ENCODE data around the gene SPIRE2. TPM values are rescaled to one million over a fixed set of nuclear protein-coding genes. Genes with fewer than 3 reads are reported as not detected.

Gene SPIRE2
- total RNA-seq, 3 donors from 2014 or later (not counting 1 experiment from before 2014, with no cell fraction given), result 4.5 to 8.7 (median 6.5) TPM

DNA sequence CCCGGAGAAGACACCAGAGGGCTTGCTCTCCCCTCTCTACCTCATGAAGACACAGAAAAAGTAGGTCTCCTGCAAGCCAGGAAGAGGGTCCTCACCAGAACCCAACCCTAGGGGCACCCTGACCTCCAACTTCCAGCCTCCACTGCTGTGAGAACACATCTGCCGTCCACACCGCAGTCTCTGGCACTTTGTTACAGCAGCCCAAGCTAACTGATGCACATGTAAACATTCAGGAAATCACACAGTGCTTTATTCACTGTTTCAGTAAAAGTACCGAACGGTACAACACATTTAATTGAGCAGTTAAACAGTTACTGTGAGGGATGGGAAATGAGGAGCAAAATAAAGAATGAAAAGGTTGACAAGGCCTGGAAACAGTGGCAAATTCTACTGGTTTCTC is 30.1 kb upstream of the SPIRE2 start:
- TF ChIP-seq, protein P1, sequence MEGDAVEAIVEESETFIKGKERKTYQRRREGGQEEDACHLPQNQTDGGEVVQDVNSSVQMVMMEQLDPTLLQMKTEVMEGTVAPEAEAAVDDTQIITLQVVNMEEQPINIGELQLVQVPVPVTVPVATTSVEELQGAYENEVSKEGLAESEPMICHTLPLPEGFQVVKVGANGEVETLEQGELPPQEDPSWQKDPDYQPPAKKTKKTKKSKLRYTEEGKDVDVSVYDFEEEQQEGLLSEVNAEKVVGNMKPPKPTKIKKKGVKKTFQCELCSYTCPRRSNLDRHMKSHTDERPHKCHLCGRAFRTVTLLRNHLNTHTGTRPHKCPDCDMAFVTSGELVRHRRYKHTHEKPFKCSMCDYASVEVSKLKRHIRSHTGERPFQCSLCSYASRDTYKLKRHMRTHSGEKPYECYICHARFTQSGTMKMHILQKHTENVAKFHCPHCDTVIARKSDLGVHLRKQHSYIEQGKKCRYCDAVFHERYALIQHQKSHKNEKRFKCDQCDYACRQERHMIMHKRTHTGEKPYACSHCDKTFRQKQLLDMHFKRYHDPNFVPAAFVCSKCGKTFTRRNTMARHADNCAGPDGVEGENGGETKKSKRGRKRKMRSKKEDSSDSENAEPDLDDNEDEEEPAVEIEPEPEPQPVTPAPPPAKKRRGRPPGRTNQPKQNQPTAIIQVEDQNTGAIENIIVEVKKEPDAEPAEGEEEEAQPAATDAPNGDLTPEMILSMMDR (IDR thresholded peaks at IDR 0.05), result no peak
- Histone ChIP-seq H3K9me3 (ENCODE audit: control insufficient read depth, insufficient read depth, low read length) (no peaks in the 10 kb centered on the region), H3K27ac (ENCODE audit: low read length) (no peak overlapping the region), H3K4me1 (ENCODE audit: control insufficient read depth, insufficient read depth, low read length) (peaks cover under 1% of the 10 kb centered on the region), H3K4me3 (ENCODE audit: low read length) (no peak overlapping the region), H3K36me3 (ENCODE audit: control insufficient read depth, insufficient read depth, low read length) (peaks cover 2% of the 10 kb centered on the region), H3K27me3 (ENCODE audit: control insufficient read depth, insufficient read depth, low read length) (no peaks in the 10 kb centered on the region)
- Mint-ChIP-seq H3K36me3 (no peaks in the 10 kb centered on the region), H3K4me3 (no peak overlapping the region), H3K27me3 (ENCODE audit: low read depth in 2 of 2) (no peaks in the 10 kb centered on the region), H3K27ac (no peak overlapping the region), H3K9me3 (no peaks in the 10 kb centered on the region), H3K4me1 (peaks cover 0 to 1% of the 10 kb centered on the region in 2 donors)
- ATAC-seq (no peak), DNase-seq (no peak)
- WGBS (ENCODE audit: insufficient coverage), result 98% methylated on average over 5 of the region's 5 CpGs
- intact Hi-C loops (cut with micrococcal nuclease), result no loop called here

DNA sequence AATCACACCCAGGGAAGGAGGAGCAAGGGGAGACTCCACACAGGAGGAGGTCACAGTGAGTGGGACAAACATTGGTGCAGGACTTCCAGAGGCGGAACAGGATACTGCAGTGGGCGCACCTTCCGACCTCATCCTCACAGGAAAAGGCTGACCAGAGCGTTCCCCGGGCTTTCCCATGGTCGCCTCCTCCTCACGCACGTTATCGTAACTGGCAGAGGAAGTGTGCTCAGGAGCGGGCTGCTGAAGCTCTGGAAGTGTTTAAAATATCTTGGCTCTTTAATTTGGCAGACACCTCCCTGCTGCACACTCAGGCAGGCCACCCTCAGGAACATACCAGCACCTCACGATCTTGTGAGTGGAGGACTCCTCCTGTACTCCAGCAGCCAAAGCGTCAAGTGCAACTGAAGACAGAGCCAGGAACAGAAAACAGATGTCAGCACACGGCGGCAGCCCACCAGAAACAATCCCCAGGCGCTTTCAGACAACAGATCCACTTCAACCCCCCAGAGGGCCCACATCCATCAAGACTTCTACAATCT is 29.4 kb upstream of the SPIRE2 start:
- no peaks in the 10 kb centered on the region for H3K27me3 ChIP-seq (ENCODE audit: control insufficient read depth, insufficient read depth, low read length)
- TF ChIP-seq, protein P1 (IDR thresholded peaks at IDR 0.05), result no peak
- Mint-ChIP-seq H3K27me3 (ENCODE audit: low read depth in 2 of 2) (no peaks in the 10 kb centered on the region), H3K4me3 (no peak overlapping the region), H3K36me3 (no peaks in the 10 kb centered on the region), H3K4me1 (no peaks in the 10 kb centered on the region), H3K27ac (no peak overlapping the region), H3K9me3 (no peaks in the 10 kb centered on the region)
- DNase-seq (no peak), ATAC-seq (no peak)
- H3K4me3 ChIP-seq (ENCODE audit: low read length), result no peak overlapping the region
- no peaks in the 10 kb centered on the region for H3K4me1 ChIP-seq (ENCODE audit: control insufficient read depth, insufficient read depth, low read length)
- 96% methylated on average over 15 of the region's 15 CpGs for WGBS (ENCODE audit: insufficient coverage)
- no peak overlapping the region for H3K27ac ChIP-seq (ENCODE audit: low read length)
- peaks cover 2% of the 10 kb centered on the region for H3K36me3 ChIP-seq (ENCODE audit: control insufficient read depth, insufficient read depth, low read length)
- H3K9me3 ChIP-seq (ENCODE audit: control insufficient read depth, insufficient read depth, low read length), result no peaks in the 10 kb centered on the region
- intact Hi-C loops (cut with micrococcal nuclease), result no loop called here

DNA sequence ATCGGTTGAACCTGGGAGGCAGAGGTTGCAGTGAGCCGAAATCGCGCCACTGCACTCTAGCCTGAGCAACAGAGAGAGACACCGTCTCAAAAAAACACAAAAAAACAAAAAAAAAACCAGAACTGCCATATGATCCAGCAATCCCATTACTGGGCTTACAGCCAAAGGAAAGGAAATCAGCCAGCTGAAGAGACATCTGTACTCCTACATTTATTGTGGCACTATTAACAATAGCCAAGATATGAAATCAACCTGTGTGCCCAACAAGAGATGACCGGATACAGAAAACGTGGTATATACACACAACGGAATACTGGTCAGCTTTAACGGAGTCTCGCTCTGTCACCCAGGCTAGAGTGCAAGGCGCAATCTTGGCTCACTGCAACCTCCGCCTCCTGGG is 26.5 kb upstream of the SPIRE2 start:
- Mint-ChIP-seq H3K27me3 (ENCODE audit: low read depth in 2 of 2) (no peaks in the 10 kb centered on the region), H3K9me3 (no peaks in the 10 kb centered on the region), H3K4me1 (no peaks in the 10 kb centered on the region), H3K27ac (no peak overlapping the region), H3K36me3 (no peaks in the 10 kb centered on the region), H3K4me3 (no peak overlapping the region)
- Histone ChIP-seq H3K9me3 (ENCODE audit: control insufficient read depth, insufficient read depth, low read length) (no peaks in the 10 kb centered on the region), H3K27me3 (ENCODE audit: control insufficient read depth, insufficient read depth, low read length) (no peaks in the 10 kb centered on the region), H3K27ac (ENCODE audit: low read length) (no peak overlapping the region), H3K4me3 (ENCODE audit: low read length) (no peak overlapping the region), H3K4me1 (ENCODE audit: control insufficient read depth, insufficient read depth, low read length) (no peaks in the 10 kb centered on the region), H3K36me3 (ENCODE audit: control insufficient read depth, insufficient read depth, low read length) (peaks cover 2% of the 10 kb centered on the region)
- intact Hi-C loops (cut with micrococcal nuclease), result no loop called here
- 94% methylated on average over 12 of the region's 12 CpGs for WGBS (ENCODE audit: insufficient coverage)
- TF ChIP-seq, protein P1 (IDR thresholded peaks at IDR 0.05), result no peak
- DNase-seq, result no peak
- no peak for ATAC-seq
